GM18951 (cell line): Measurements from ENCODE around the gene SFRP5.

ENCODE experiments used
- POLR2A ChIP-seq: IDR thresholded peaks from 4 replicates; pipeline ENCODE4 v1.6.1; 2011; ENCODE audit warnings: mild to moderate bottlenecking; ENCODE audit not compliant: insufficient read length, insufficient read depth; ENCODE audit errors: extremely low read depth
- in situ Hi-C: fragments of 300-500 bp; cut with MboI; formaldehyde crosslinking; loops from one replicate; pipeline ENCODE4 v1.12.0; 2022; ENCODE audit warnings: low sequenced_read_pairs, mixed read lengths, inconsistent platforms; ENCODE audit not compliant: unreplicated experiment

SFRP5 gene

DNA sequence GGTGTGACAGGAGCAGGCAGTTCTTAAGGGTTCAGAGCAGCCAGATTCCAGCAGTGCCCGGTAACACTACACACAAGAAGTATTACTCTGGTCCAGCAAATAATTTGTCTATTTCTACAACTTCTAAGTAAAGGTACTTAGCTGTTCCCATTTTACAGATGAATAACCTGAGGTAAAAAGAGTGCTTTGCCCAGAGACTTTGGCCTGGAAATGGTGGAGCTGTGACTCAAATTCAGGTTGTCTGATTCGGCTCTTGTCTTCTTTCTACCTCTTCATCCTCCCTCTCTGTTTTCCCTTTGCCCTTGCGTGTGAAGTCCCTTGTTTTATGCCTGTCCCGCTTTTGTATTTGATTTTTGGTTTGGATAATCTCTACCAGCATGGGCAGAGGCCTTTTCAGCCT, 17.1 kb downstream of the SFRP5 start:
- TF ChIP-seq POLR2A: no peak
- in situ Hi-C loops: no loop called here

DNA sequence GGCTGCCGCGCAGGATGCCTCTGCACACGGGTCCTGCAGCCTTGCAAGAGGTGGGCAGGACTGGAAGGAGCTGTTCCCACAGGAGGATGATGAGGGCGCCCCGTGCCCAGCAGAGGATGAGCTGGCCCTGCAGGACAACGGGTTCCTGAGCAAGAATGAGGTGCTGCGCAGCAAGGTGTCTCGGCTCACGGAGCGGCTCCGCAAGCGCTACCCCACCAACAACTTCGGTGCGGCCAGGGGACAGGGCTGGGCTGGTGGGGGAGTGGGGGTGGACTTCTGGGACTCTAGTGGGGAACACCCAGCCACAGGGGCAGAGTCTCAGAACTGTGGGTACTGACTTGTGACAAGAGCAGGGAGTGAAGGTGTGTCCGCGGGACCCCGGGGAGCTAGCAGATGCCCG, 18.8 kb downstream of the SFRP5 start:
- in situ Hi-C loops: no loop called here
- TF ChIP-seq POLR2A: no peak

DNA sequence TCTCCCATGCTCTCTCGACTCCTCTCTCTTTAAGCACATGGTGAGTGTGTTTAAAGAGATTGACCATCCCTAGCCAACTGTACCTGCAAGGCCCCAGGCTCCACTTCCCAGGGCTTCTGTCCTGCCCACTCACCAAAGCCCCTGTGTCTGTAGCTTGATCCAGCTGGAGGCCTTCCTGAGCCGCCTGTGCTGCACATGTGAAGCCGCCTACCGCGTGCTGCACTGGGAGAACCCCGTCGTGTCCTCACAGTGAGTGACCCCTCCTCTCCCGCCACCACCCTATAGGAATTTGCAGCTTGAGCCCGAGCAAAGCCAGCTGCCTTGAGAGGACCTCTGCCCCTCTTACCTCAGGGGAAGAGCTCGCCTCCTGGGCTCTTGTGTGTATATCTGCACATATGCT, 23.7 kb downstream of the SFRP5 start:
- no peak for TF ChIP-seq POLR2A
- in situ Hi-C loops: no loop called here

GRCh38 chr10:97747573-97747972, 24.2 kb downstream of the SFRP5 start:
- in situ Hi-C loops: no loop called here
- TF ChIP-seq POLR2A: no peak

- in situ Hi-C loops: no loop called here
- no peak for TF ChIP-seq POLR2A
These were observed 27.3 kb downstream of the SFRP5 start for GRCh38 chr10:97744405-97745035.

- no peak for TF ChIP-seq POLR2A
- in situ Hi-C loops: no loop called here
These were observed 28.4 kb downstream of the SFRP5 start for GRCh38 chr10:97743169-97743943.

GRCh38 chr10:97740613-97741012, 31.2 kb downstream of the SFRP5 start:
- no peak for TF ChIP-seq POLR2A
- in situ Hi-C loops: no loop called here

GRCh38 chr10:97738616-97739015, 33.2 kb downstream of the SFRP5 start:
- in situ Hi-C loops: no loop called here
- TF ChIP-seq POLR2A: no peak

GRCh38 chr10:97737770-97738265, 34.0 kb downstream of the SFRP5 start:
- no peak for TF ChIP-seq POLR2A
- in situ Hi-C loops: no loop called here

GRCh38 chr10:97736902-97737769, 34.7 kb downstream of the SFRP5 start, which contains the start of gene ZFYVE27:
ZFYVE27 (plus strand) TSS chr10:97737128; CDS start chr10:97738478, 1,350 bp downstream.
- in situ Hi-C loops: no loop called here
- TF ChIP-seq POLR2A: peak; percentile 90

DNA sequence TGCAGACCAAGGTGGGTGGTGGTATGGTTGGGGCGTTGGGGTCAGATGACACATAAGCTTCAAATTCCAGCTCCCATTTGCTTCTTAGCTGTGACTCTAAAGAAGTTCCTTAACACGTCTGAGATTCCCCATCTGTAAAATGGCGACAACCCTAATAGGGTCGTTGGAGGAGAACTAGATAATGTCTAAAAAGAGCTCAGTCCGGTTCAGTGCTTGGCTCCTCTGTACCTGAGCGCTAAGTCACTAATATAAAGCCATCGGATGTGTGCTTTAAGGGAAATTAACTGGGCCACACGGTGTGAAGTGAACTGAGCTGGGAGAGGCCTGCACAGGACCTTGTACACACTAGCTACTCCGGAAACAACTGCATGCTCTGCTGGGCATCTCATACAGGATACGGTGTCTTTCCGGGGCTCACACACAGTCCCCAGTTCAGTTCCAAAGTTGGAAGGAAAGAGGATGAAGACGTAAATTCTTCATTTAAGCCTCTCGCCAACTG, 35.3 kb downstream of the SFRP5 start:
- in situ Hi-C loops: no loop called here
- TF ChIP-seq POLR2A: no peak

GRCh38 chr10:97734021-97734420, 37.8 kb downstream of the SFRP5 start:
- in situ Hi-C loops: no loop called here
- no peak for TF ChIP-seq POLR2A

GRCh38 chr10:97733256-97733655, 38.5 kb downstream of the SFRP5 start:
- no peak for TF ChIP-seq POLR2A
- in situ Hi-C loops: no loop called here
